BE2C (cell line): ENCODE data around the gene CDHR1.

ENCODE experiments used
- DNase-seq: peaks from one replicate; pipeline ENCODE4 v3.0.0-alpha.2; 2020
- H3K27me3 ChIP-seq: fragments of 250-450 bp; sonication (Bioruptor Pico); 2 replicates; pipeline ENCODE4 v1.5.1; 2020; ENCODE audit warnings: mild to moderate bottlenecking
- H3K36me3 ChIP-seq: fragments of 250-450 bp; sonication (Bioruptor Pico); 2 replicates; pipeline ENCODE4 v1.5.1; 2020; ENCODE audit warnings: mild to moderate bottlenecking
- H3K4me1 ChIP-seq: fragments of 250-450 bp; sonication (Bioruptor Pico); 2 replicates; pipeline ENCODE4 v1.5.1; 2020
- H3K4me3 ChIP-seq: 2 replicates; pipeline ENCODE4 v1.5.1; 2011; ENCODE audit warnings: low read depth, low read length
- H3K9me3 ChIP-seq: fragments of 250-450 bp; sonication (Bioruptor Pico); 2 replicates; pipeline ENCODE4 v1.5.1; 2020
- CTCF ChIP-seq: IDR thresholded peaks from 2 replicates; pipeline ENCODE4 v1.5.1; 2012; ENCODE audit warnings: mild to moderate bottlenecking, low read depth, low read length

Gene CDHR1

GRCh38 chr10:84247496-84247895 lies 53.2 kb downstream of the CDHR1 start:
- Histone ChIP-seq H3K36me3 (no peaks in the 10 kb centered on the region), H3K4me3 (no peak overlapping the region), H3K27me3 (no peaks in the 10 kb centered on the region), H3K4me1 (no peaks in the 10 kb centered on the region), H3K9me3 (no peaks in the 10 kb centered on the region)
- no peak for TF ChIP-seq CTCF
- DNase-seq, result no peak

GRCh38 chr10:84248794-84249193 lies 54.5 kb downstream of the CDHR1 start:
- no peaks in the 10 kb centered on the region for H3K36me3 ChIP-seq
- H3K27me3 ChIP-seq, result no peaks in the 10 kb centered on the region

GRCh38 chr10:84254552-84255478 lies 60.5 kb downstream of the CDHR1 start:
- Histone ChIP-seq H3K9me3 (no peaks in the 10 kb centered on the region), H3K36me3 (no peaks in the 10 kb centered on the region), H3K4me1 (no peaks in the 10 kb centered on the region), H3K4me3 (no peak overlapping the region), H3K27me3 (no peaks in the 10 kb centered on the region)
- no peak for TF ChIP-seq CTCF
- DNase-seq, result no peak

More at GRCh38 chr10:84248794-84249193, 54.5 kb downstream of the CDHR1 start:
- DNase-seq, result no peak
- no peak for TF ChIP-seq CTCF
- H3K9me3 ChIP-seq, result no peaks in the 10 kb centered on the region
- no peaks in the 10 kb centered on the region for H3K4me1 ChIP-seq
- H3K4me3 ChIP-seq, result no peak overlapping the region

- H3K4me1 ChIP-seq, result no peaks in the 10 kb centered on the region
- H3K9me3 ChIP-seq, result no peaks in the 10 kb centered on the region
- no peaks in the 10 kb centered on the region for H3K27me3 ChIP-seq
- no peaks in the 10 kb centered on the region for H3K36me3 ChIP-seq
- no peak overlapping the region for H3K4me3 ChIP-seq
- TF ChIP-seq CTCF, result no peak
- DNase-seq, result peak; percentile 21
Observed at GRCh38 chr10:84256510-84257342, 62.4 kb downstream of the CDHR1 start.

GRCh38 chr10:84257343-84258020 lies 63.1 kb downstream of the CDHR1 start:
- no peak for TF ChIP-seq CTCF
- no peaks in the 10 kb centered on the region for H3K9me3 ChIP-seq
- no peaks in the 10 kb centered on the region for H3K4me1 ChIP-seq
- H3K27me3 ChIP-seq, result no peaks in the 10 kb centered on the region
- no peaks in the 10 kb centered on the region for H3K36me3 ChIP-seq
- no peak overlapping the region for H3K4me3 ChIP-seq
- no peak for DNase-seq
